ENCODE results near the gene HCFC1.
"Not testable (repeated sequence)": the region's sequence is repeated elsewhere in the genome, so short reads cannot be mapped to it uniquely, and the experiment has no call there.

HCFC1 gene

GRCh38 chrX:153995504-153995903, 23.9 kb upstream of the HCFC1 start:
- ChIA-PET POLR2A (interaction anchor here (0.6 kb wide), 1 partner anchor 14 kb away, joined by 3 read pairs; no protein-coding TSS in a partner anchor), CTCF (interaction anchor here (1.4 kb wide), 1 partner anchor 19 kb away, joined by 6 read pairs; no protein-coding TSS in a partner anchor)
- no peak for DNase-seq (ENCODE audit: extremely low spot score)
- no peak for TF ChIP-seq HDGF (IDR thresholded peaks at IDR 0.05; ENCODE audit: borderline replicate concordance)
- no peak for TF ChIP-seq BHLHE40 (IDR thresholded peaks at IDR 0.05; ENCODE audit: borderline replicate concordance)
- TF ChIP-seq SUZ12 (IDR thresholded peaks at IDR 0.05): no peak
- TF ChIP-seq FOXK2 (IDR thresholded peaks at IDR 0.05): no peak
- no peak for TF ChIP-seq ARNT (IDR thresholded peaks at IDR 0.05)
- TF ChIP-seq L3MBTL2 (conservative IDR thresholded peaks at IDR 0.05): no peak
- TF ChIP-seq TARDBP (IDR thresholded peaks at IDR 0.05): no peak
- TF ChIP-seq ELF4 (IDR thresholded peaks at IDR 0.05): no peak
- no peak for TF ChIP-seq PKNOX1 (IDR thresholded peaks at IDR 0.05)
- TF ChIP-seq LEF1 (IDR thresholded peaks at IDR 0.05; ENCODE audit: borderline replicate concordance): no peak
- no peak for TF ChIP-seq NFRKB (IDR thresholded peaks at IDR 0.05)
- TF ChIP-seq SP1 (IDR thresholded peaks at IDR 0.05): no peak
- TF ChIP-seq ZNF384 (IDR thresholded peaks at IDR 0.05): no peak
- no peak for TF ChIP-seq CTBP1 (IDR thresholded peaks at IDR 0.05; ENCODE audit: borderline replicate concordance)

GRCh38 chrX:153994398-153994797, 22.8 kb upstream of the HCFC1 start:
- DNase-seq (ENCODE audit: extremely low spot score); POLR2A ChIA-PET; CTCF ChIA-PET: not testable (repeated sequence)

GRCh38 chrX:153993978-153994377, 22.4 kb upstream of the HCFC1 start:
- DNase-seq (ENCODE audit: extremely low spot score): no peak
- POLR2A ChIA-PET: no interaction called here
- TF ChIP-seq FOXA1 (IDR thresholded peaks at IDR 0.05) (no peak), L3MBTL2 (conservative IDR thresholded peaks at IDR 0.05) (no peak), ELF4 (IDR thresholded peaks at IDR 0.05) (no peak), SP1 (IDR thresholded peaks at IDR 0.05) (no peak), NFRKB (IDR thresholded peaks at IDR 0.05) (no peak), HDGF (IDR thresholded peaks at IDR 0.05; ENCODE audit: borderline replicate concordance) (no peak), PKNOX1 (IDR thresholded peaks at IDR 0.05) (no peak), ZNF384 (IDR thresholded peaks at IDR 0.05) (no peak), ARNT (IDR thresholded peaks at IDR 0.05) (no peak), CTBP1 (IDR thresholded peaks at IDR 0.05; ENCODE audit: borderline replicate concordance) (no peak), BHLHE40 (IDR thresholded peaks at IDR 0.05; ENCODE audit: borderline replicate concordance) (no peak)
- CTCF ChIA-PET: no interaction called here

- DNase-seq (ENCODE audit: extremely low spot score): no peak
- no peak for TF ChIP-seq SP1 (IDR thresholded peaks at IDR 0.05)
- TF ChIP-seq PKNOX1 (IDR thresholded peaks at IDR 0.05): no peak
- no peak for TF ChIP-seq BHLHE40 (IDR thresholded peaks at IDR 0.05; ENCODE audit: borderline replicate concordance)
- TF ChIP-seq CTBP1 (IDR thresholded peaks at IDR 0.05; ENCODE audit: borderline replicate concordance): no peak
- no peak for TF ChIP-seq L3MBTL2 (conservative IDR thresholded peaks at IDR 0.05)
- no peak for TF ChIP-seq TARDBP (IDR thresholded peaks at IDR 0.05)
- no peak for TF ChIP-seq ARNT (IDR thresholded peaks at IDR 0.05)
- no peak for TF ChIP-seq NFRKB (IDR thresholded peaks at IDR 0.05)
- no peak for TF ChIP-seq ELF4 (IDR thresholded peaks at IDR 0.05)
- no peak for TF ChIP-seq LEF1 (IDR thresholded peaks at IDR 0.05; ENCODE audit: borderline replicate concordance)
- no peak for TF ChIP-seq FOXM1 (IDR thresholded peaks at IDR 0.05; ENCODE audit: borderline replicate concordance)
- TF ChIP-seq FOXK2 (IDR thresholded peaks at IDR 0.05): no peak
- no peak for TF ChIP-seq FOXA1 (IDR thresholded peaks at IDR 0.05)
- no peak for TF ChIP-seq SUZ12 (IDR thresholded peaks at IDR 0.05)
- no peak for TF ChIP-seq ZNF384 (IDR thresholded peaks at IDR 0.05)
- TF ChIP-seq HDGF (IDR thresholded peaks at IDR 0.05; ENCODE audit: borderline replicate concordance): no peak
- ChIA-PET POLR2A (no interaction called here), CTCF (no interaction called here)
Measured at GRCh38 chrX:153993079-153993478, 21.5 kb upstream of the HCFC1 start.

GRCh38 chrX:153992180-153992579, 20.6 kb upstream of the HCFC1 start:
- ChIA-PET CTCF (no interaction called here), POLR2A (no interaction called here)

GRCh38 chrX:153991013-153991580, 19.5 kb upstream of the HCFC1 start:
- no peak for TF ChIP-seq PKNOX1 (IDR thresholded peaks at IDR 0.05)
- no peak for TF ChIP-seq CTBP1 (IDR thresholded peaks at IDR 0.05; ENCODE audit: borderline replicate concordance)
- TF ChIP-seq SUZ12 (IDR thresholded peaks at IDR 0.05): no peak
- TF ChIP-seq NFRKB (IDR thresholded peaks at IDR 0.05): no peak
- TF ChIP-seq HDGF (IDR thresholded peaks at IDR 0.05; ENCODE audit: borderline replicate concordance): no peak
- no peak for TF ChIP-seq FOXK2 (IDR thresholded peaks at IDR 0.05)
- TF ChIP-seq TARDBP (IDR thresholded peaks at IDR 0.05): no peak
- no peak for TF ChIP-seq L3MBTL2 (conservative IDR thresholded peaks at IDR 0.05)
- no peak for TF ChIP-seq FOXA1 (IDR thresholded peaks at IDR 0.05)
- no peak for TF ChIP-seq BHLHE40 (IDR thresholded peaks at IDR 0.05; ENCODE audit: borderline replicate concordance)
- TF ChIP-seq FOXM1 (IDR thresholded peaks at IDR 0.05; ENCODE audit: borderline replicate concordance): no peak
- DNase-seq (ENCODE audit: extremely low spot score): no peak
- POLR2A ChIA-PET: no interaction called here
- CTCF ChIA-PET: no interaction called here

More at GRCh38 chrX:153992180-153992579, 20.6 kb upstream of the HCFC1 start:
- TF ChIP-seq NFRKB (IDR thresholded peaks at IDR 0.05) (no peak), ZNF384 (IDR thresholded peaks at IDR 0.05) (no peak), TARDBP (IDR thresholded peaks at IDR 0.05) (no peak)
- DNase-seq (ENCODE audit: extremely low spot score): no peak
